ENCODE results near the gene ABHD17B. TPM values are rescaled to one million over a fixed set of nuclear protein-coding genes. Genes with fewer than 3 reads are reported as not detected.
A peak's percentile ranks its signal among the peaks of the same experiment; 100 is the strongest.

ABHD17B gene
- total RNA-seq, 8 experiments from 2014 or later, result 8.2 to 34.0 (median 21.1) TPM

DNA sequence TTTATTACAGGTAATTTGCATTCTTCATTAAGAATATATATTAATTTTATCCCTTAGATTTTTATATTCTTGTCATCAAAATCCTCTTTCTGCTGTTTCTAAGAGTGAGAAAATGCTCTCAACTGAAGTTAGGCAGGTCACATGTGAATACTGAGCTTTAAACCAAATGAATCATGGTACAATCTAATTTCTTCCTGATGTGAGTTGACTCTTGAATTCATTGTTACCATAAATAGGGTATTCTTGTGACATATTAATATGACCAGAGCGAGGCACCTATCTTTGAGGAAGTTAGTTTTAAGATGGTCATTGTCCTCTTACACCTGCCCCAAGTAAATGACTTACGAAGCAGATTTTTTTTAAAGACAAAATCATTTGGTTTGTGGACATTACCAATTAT, 17.8 kb upstream of the ABHD17B start:
- in situ Hi-C loops (cut with MboI; ENCODE audit: low pct_unique_long_range_greater_than_20kb in 2 of 9, low sequenced_read_pairs in 9 of 9, unreplicated experiment in 9 of 9), result no loop called here
- H3K4me1 ChIP-seq (replicated peaks in 1 of 2), result no peaks in the 10 kb centered on the region
- no peak overlapping the region for H3K4me3 ChIP-seq
- ATAC-seq (replicated peaks in 6 of 8), result no peak
- WGBS, 10 experiments, result 55 to 100% (median 94%) methylated on average over 2 of the region's 2 CpGs; no CpG with 5 or more reads in 1 of the 10 experiments
- H3K27ac ChIP-seq, result no peak overlapping the region

GRCh38 chr9:71928376-71928775, 17.4 kb upstream of the ABHD17B start:
- no peak overlapping the region for H3K27ac ChIP-seq
- in situ Hi-C loops (cut with MboI; ENCODE audit: low pct_unique_long_range_greater_than_20kb in 2 of 9, low sequenced_read_pairs in 9 of 9, unreplicated experiment in 9 of 9), result no loop called here
- no peak for ATAC-seq (replicated peaks in 6 of 8)
- no peak overlapping the region for H3K4me3 ChIP-seq
- no peaks in the 10 kb centered on the region for H3K4me1 ChIP-seq (replicated peaks in 1 of 2)
- WGBS, 10 experiments, result 89 to 100% (median 100%) methylated on average over 1 of the region's 1 CpG; no CpG with 5 or more reads in 3 of the 10 experiments

GRCh38 chr9:71925834-71926233, 14.8 kb upstream of the ABHD17B start:
- H3K27ac ChIP-seq, result no peak overlapping the region
- no peak overlapping the region for H3K4me3 ChIP-seq
- in situ Hi-C loops (cut with MboI; ENCODE audit: low pct_unique_long_range_greater_than_20kb in 2 of 9, low sequenced_read_pairs in 9 of 9, unreplicated experiment in 9 of 9), result no loop called here
- H3K4me1 ChIP-seq (replicated peaks in 1 of 2), result no peaks in the 10 kb centered on the region
- ATAC-seq (replicated peaks in 6 of 8), result no peak

DNA sequence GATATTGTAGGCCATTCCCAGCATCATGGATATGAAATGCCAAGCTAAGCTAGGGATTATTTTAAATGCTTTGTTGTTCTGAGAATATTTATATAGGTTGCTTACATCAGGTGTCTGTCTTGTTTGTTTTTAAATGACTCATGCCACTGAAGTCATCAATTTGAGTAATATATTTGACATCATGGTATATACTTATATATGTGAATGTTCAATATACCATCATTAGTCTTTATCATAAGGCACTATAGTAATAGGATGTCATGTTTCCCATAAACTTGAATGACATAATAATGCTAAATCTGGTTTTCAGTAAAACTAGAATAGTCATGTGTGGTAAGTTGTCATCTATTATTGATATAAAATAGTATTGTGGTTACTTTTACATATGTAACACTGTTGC, 13.6 kb upstream of the ABHD17B start:
- H3K4me1 ChIP-seq (replicated peaks in 1 of 2), result no peaks in the 10 kb centered on the region
- no peak overlapping the region for H3K4me3 ChIP-seq
- in situ Hi-C loops (cut with MboI; ENCODE audit: low pct_unique_long_range_greater_than_20kb in 2 of 9, low sequenced_read_pairs in 9 of 9, unreplicated experiment in 9 of 9), result no loop called here
- H3K27ac ChIP-seq, result no peak overlapping the region
- ATAC-seq (replicated peaks in 6 of 8), result no peak

DNA sequence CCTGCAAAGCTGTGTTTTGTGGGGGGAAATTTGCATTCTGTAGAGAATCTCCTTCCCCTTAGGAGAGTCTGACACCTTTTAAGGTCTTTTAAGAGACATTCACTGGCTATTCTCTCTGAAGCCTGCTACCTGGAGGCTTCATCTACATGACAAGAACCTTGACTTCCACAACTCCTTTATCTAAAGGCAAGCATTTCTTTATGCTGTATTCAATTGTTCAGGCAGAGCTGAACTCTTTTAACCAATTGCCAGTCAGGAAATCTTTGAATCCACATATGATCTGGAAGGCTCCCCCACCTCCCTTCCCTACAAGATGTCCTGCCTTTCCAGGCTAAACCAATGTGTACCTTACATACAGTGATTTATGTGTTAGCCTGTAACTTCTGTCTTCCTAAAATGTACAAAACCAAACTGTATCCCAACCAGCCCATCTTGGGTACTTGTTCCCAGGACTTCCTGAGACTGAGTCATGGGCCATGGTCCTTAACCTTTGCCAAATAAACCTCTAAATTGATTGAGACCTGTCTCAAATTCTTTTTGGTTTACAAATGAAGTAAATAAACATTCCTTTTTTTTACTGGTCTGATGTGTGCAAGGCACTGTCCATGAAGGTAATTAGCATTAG, 10.3 kb upstream of the ABHD17B start:
- ATAC-seq (replicated peaks in 6 of 8), result no peak
- in situ Hi-C loops (cut with MboI; ENCODE audit: low pct_unique_long_range_greater_than_20kb in 2 of 9, low sequenced_read_pairs in 9 of 9, unreplicated experiment in 9 of 9), result no loop called here
- Histone ChIP-seq H3K4me1 (replicated peaks in 1 of 2) (no peaks in the 10 kb centered on the region), H3K4me3 (no peak overlapping the region), H3K27ac (no peak overlapping the region)

- Histone ChIP-seq H3K27ac (no peak overlapping the region), H3K4me3 (no peak overlapping the region), H3K4me1 (replicated peaks in 1 of 2) (no peaks in the 10 kb centered on the region)
- in situ Hi-C loops (cut with MboI; ENCODE audit: low pct_unique_long_range_greater_than_20kb in 2 of 9, low sequenced_read_pairs in 9 of 9, unreplicated experiment in 9 of 9), result no loop called here
- WGBS, 10 experiments, result 17 to 100% (median 60%) methylated on average over 1 of the region's 1 CpG; no CpG with 5 or more reads in 1 of the 10 experiments
- no peak for ATAC-seq (replicated peaks in 6 of 8)
These were observed 9.6 kb upstream of the ABHD17B start for GRCh38 chr9:71920456-71921189.

DNA sequence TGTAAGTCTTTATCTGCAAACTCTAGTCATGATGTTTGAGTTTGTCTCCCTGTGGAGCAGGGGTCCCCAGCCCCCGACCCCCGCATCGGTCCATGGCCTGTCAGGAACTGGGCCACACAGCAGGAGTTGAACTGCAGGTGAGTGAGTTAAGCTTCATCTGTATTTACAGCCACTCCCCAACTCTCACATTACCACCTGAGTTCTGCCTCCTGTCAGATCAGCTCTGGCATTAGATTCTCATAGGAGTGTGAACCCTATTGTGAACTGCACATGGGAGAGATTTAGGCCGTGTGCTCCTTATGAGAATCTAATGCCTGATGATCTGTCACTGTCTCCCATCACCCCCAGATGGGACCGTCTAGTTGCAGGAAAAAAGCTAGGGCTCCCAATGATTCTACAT, 7.4 kb upstream of the ABHD17B start:
- no peak for ATAC-seq (replicated peaks in 6 of 8)
- WGBS, 10 experiments, result 80 to 100% (median 100%) methylated on average over 1 to 4 of the region's 5 CpGs; no CpG with 5 or more reads in 3 of the 10 experiments
- Histone ChIP-seq H3K4me3 (no peak overlapping the region), H3K27ac (no peak overlapping the region), H3K4me1 (replicated peaks in 1 of 2) (no peaks in the 10 kb centered on the region)
- in situ Hi-C loops (cut with MboI; ENCODE audit: low pct_unique_long_range_greater_than_20kb in 2 of 9, low sequenced_read_pairs in 9 of 9, unreplicated experiment in 9 of 9), result no loop called here

- Histone ChIP-seq H3K4me3 (no peak overlapping the region), H3K4me1 (replicated peaks in 1 of 2) (peaks cover 0 to 5% of the 10 kb centered on the region in 2 donors), H3K27ac (no peak overlapping the region)
- ATAC-seq (replicated peaks in 6 of 8), result peak in 2 of 8 experiments; percentile 74 to 97
- in situ Hi-C loops (cut with MboI; ENCODE audit: low pct_unique_long_range_greater_than_20kb in 2 of 9, low sequenced_read_pairs in 9 of 9, unreplicated experiment in 9 of 9), result no loop called here
These were observed 6.0 kb upstream of the ABHD17B start for GRCh38 chr9:71916834-71917534.

DNA sequence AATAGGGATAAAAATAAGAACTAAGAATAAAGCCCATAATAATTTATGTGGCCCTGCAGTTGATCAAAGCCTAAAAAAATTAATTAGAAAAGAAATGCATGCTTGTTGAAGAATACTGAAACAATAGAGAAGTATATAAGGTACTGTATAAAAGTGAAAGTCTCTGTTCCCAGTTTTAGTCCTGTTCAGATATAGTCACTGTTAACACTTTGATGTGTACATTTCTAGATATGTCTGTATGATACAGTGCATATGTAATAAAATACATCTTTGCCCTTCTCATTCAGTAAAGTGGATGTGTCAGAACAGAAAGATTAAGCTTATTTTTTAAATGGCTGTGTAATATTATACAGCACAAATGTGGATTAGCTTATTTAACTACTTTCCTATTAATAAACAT, 4.5 kb upstream of the ABHD17B start:
- no peak overlapping the region for H3K27ac ChIP-seq
- ATAC-seq (replicated peaks in 6 of 8), result no peak
- in situ Hi-C loops (cut with MboI; ENCODE audit: low pct_unique_long_range_greater_than_20kb in 2 of 9, low sequenced_read_pairs in 9 of 9, unreplicated experiment in 9 of 9), result no loop called here
- H3K4me1 ChIP-seq (replicated peaks in 1 of 2), result peaks cover 0 to 5% of the 10 kb centered on the region in 2 donors
- H3K4me3 ChIP-seq, result no peak overlapping the region

DNA sequence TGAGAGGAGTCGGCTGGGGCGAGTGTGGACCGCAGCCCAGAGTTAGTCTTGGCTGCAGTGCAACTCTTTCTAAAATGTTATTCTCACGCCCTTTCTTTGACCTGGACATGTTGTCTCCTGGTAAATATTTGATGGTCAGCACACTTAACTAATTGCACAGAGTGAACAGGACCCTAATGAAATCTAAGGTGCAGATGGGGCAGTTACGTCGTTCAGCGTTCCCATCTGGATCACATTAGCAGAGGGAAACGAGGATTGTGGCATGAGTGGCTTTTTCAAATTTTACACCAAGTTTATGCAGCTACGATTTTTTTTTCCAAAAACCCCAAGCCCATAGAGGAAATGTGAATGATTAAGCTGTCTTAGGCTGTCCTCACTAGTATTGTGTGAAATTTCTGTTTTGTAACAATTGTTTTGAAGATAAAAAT, 929 bp upstream of the ABHD17B start:
- in situ Hi-C loops (cut with MboI; ENCODE audit: low pct_unique_long_range_greater_than_20kb in 2 of 9, low sequenced_read_pairs in 9 of 9, unreplicated experiment in 9 of 9), result no loop called here
- WGBS, 10 experiments, result 0 to 6% (median 0%) methylated on average over 1 to 9 of the region's 9 CpGs; no CpG with 5 or more reads in 2 of the 10 experiments
- peak overlapping the region; percentile 53 to 71 (median 65) for H3K4me3 ChIP-seq
- peak overlapping the region; percentile 16 to 82 for H3K27ac ChIP-seq
- no peak for ATAC-seq (replicated peaks in 6 of 8)
- H3K4me1 ChIP-seq (replicated peaks in 1 of 2), result peaks cover 10 to 13% of the 10 kb centered on the region in 2 donors

DNA sequence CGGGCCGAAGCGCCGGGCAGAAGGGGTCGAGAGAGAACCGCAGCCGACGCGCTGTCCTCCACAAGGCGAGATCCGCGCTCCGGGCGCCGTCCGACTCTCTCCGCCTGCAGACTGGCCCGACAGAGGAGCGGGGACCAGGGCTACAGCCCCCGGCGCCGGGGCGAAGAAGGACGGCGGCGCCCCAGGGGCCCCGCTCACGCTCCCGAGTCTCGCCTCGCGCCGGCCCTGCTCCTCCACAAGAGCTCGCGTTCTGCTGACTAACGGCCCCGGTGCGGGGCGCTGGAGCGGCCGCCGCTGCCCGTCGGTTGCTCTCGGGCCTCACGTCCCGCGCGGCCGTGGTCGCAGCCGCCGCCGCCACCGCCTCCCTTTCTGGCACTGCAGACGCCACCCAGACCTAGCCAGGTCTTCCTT, 338 bp downstream of the ABHD17B start:
- in situ Hi-C loops (cut with MboI; ENCODE audit: low pct_unique_long_range_greater_than_20kb in 2 of 9, low sequenced_read_pairs in 9 of 9, unreplicated experiment in 9 of 9), result no loop called here
- peak overlapping the region; percentile 54 to 71 (median 69) for H3K4me3 ChIP-seq
- peaks cover 10 to 13% of the 10 kb centered on the region in 2 donors for H3K4me1 ChIP-seq (replicated peaks in 1 of 2)
- peak in 6 of 8 experiments; percentile 23 to 41 (median 34) for ATAC-seq (replicated peaks in 6 of 8)
- WGBS, 10 experiments, result 1% methylated on average over 14 of the region's 56 CpGs; no CpG with 5 or more reads in 9 of the 10 experiments
- peak overlapping the region; percentile 78 to 86 for H3K27ac ChIP-seq

DNA sequence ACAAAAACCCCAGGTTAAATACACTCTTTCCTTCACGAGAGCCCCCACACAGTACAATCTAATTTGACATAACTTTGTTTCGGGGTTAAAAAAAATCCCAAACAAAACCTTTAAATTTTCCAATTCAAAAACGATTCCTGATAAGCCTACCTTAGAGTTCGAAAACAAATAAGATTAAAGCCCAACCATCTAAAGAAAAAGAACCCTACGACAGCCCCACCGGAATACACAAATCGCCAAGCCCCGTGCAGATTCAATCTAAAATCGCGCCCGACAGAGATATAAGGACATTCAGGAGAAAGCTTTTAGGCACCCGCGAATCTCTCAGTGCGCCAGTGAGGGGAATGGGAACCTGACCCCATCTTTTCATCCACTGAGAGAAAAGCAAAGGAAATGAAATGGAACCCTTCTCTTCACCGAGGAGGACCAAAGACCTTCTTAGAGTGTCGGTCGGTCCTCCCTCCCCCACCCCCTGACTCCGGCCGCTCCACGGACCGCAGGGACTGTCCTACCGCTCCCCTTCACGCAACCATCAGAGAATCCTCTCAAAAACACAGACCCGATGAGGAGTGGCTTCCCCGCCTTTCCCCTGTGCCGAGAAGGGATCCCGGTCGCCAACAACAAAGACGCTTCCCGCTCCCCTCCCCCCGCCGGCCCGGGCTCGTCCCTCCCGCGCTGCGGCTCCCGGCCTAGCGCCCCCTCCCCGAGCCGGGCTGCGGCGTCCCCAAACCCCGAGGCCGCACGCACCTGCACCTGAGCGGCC, 925 bp downstream of the ABHD17B start:
- in situ Hi-C loops (cut with MboI; ENCODE audit: low pct_unique_long_range_greater_than_20kb in 2 of 9, low sequenced_read_pairs in 9 of 9, unreplicated experiment in 9 of 9), result no loop called here
- Histone ChIP-seq H3K4me3 (peak overlapping the region; percentile 54 to 71 (median 69)), H3K27ac (peak overlapping the region; percentile 78 to 86), H3K4me1 (replicated peaks in 1 of 2) (peaks cover 10 to 13% of the 10 kb centered on the region in 2 donors)
- peak in 7 of 8 experiments; percentile 0 to 16 (median 8) for ATAC-seq (replicated peaks in 6 of 8)
- WGBS, 10 experiments, result 0 to 16% (median 3%) methylated on average over 3 to 13 of the region's 47 CpGs

DNA sequence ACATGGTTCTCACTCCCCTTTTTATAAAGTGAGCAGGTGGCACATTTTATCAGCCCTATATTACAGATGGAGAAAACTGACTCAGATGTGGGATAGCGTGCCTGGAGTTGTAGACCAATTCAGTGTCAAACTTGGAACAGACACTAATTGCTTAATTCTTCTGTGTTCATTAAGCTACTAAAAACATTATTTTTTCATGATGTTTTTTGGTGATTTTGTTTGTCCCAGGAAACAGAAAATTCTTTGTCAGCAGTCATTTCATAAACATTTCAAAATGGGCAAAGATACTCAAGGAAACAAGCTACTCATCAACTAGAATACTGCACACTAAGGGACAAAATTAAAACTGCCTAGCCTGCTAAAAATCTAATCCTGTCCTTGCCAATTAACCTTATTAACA, 2.2 kb downstream of the ABHD17B start:
- 0 to 86% (median 38%) methylated on average over 1 of the region's 1 CpG; no CpG with 5 or more reads in 5 of the 10 experiments for WGBS, 10 experiments
- peak overlapping the region; percentile 54 to 71 (median 69) for H3K4me3 ChIP-seq
- ATAC-seq (replicated peaks in 6 of 8), result no peak
- no peak overlapping the region for H3K27ac ChIP-seq
- in situ Hi-C loops (cut with MboI; ENCODE audit: low pct_unique_long_range_greater_than_20kb in 2 of 9, low sequenced_read_pairs in 9 of 9, unreplicated experiment in 9 of 9), result no loop called here
- H3K4me1 ChIP-seq (replicated peaks in 1 of 2), result peaks cover 10 to 13% of the 10 kb centered on the region in 2 donors

Measured in motor neuron (in vitro differentiated cells).